WTC11 (cell line): ENCODE measurements around the gene DHRS1. TPM values are rescaled to one million over a fixed set of nuclear protein-coding genes. Genes with fewer than 3 reads are reported as not detected.

Experiments
- ATAC-seq: fragments of 200-7000 bp; cut with Tn5 transposase; 2 replicates; pipeline ENCODE4 v1.10.0; 2021; ENCODE audit warnings: mild to moderate bottlenecking, moderate library complexity
- CTCF ChIA-PET: fragments of 300-600 bp; sonication (Branson Sonifier 250); formaldehyde crosslinking; loops from one replicate; lab custom pipeline; 2021; ENCODE audit warnings: antibody characterized with exemption; lab: Charles Lee
- POLR2A ChIA-PET: fragments of 350-600 bp; sonication (Branson Sonifier 250); formaldehyde crosslinking; loops from one replicate; lab custom pipeline; 2021; ENCODE audit warnings: antibody characterized with exemption; lab: Charles Lee
- DNase-seq: peaks from one replicate; pipeline ENCODE4 v3.0.0; 2021; ENCODE audit warnings: low spot score
- H3K27ac Mint-ChIP-seq: 2 replicates; pipeline ENCODE4 v1.8.0; 2021; ENCODE audit warnings: mixed read lengths
- H3K27me3 Mint-ChIP-seq: 2 replicates; pipeline ENCODE4 v1.8.0; 2021; ENCODE audit warnings: low read depth, mild to moderate bottlenecking, moderate library complexity, mixed read lengths
- H3K36me3 Mint-ChIP-seq: 2 replicates; pipeline ENCODE4 v1.8.0; 2021; ENCODE audit warnings: mixed read lengths
- H3K4me1 Mint-ChIP-seq: 2 replicates; pipeline ENCODE4 v1.8.0; 2022; ENCODE audit warnings: mixed read lengths
- H3K4me3 Mint-ChIP-seq: 2 replicates; pipeline ENCODE4 v1.8.0; 2021; ENCODE audit warnings: mild to moderate bottlenecking, moderate library complexity, mixed read lengths
- H3K9me3 Mint-ChIP-seq: 2 replicates; pipeline ENCODE4 v1.8.0; 2021; ENCODE audit warnings: mixed read lengths
- CBFB ChIP-seq: sonication (generic); formaldehyde crosslinking; IDR thresholded peaks from 2 replicates; pipeline ENCODE4 v1.8.1; 2022; ENCODE audit warnings: mild to moderate bottlenecking, low read depth, missing genetic modification reagents
- FOXP1 ChIP-seq: sonication (generic); formaldehyde crosslinking; IDR thresholded peaks from 2 replicates; pipeline ENCODE4 v1.8.0; 2022; ENCODE audit warnings: missing genetic modification reagents, mild to moderate bottlenecking, moderate library complexity, borderline replicate concordance
- JAZF1 ChIP-seq: fragments of 250-450 bp; sonication (Bioruptor Pico); IDR thresholded peaks from 2 replicates; pipeline ENCODE4 v1.9.0; 2021; ENCODE audit warnings: moderate library complexity, mild to moderate bottlenecking, inconsistent platforms
- NFYB ChIP-seq: sonication (generic); formaldehyde crosslinking; conservative IDR thresholded peaks from 2 replicates; pipeline ENCODE4 v1.8.0; 2022; ENCODE audit warnings: low read depth, missing genetic modification reagents
- NR1H2 ChIP-seq: sonication (generic); formaldehyde crosslinking; IDR thresholded peaks from 2 replicates; pipeline ENCODE4 v1.9.0; 2021; ENCODE audit warnings: mild to moderate bottlenecking, moderate library complexity, missing genetic modification reagents
- NR3C1 ChIP-seq: sonication (generic); formaldehyde crosslinking; conservative IDR thresholded peaks from 2 replicates; pipeline ENCODE4 v1.8.1; 2023; ENCODE audit warnings: low read depth, mild to moderate bottlenecking, missing genetic modification reagents
- PRRX2 ChIP-seq: fragments of 250-450 bp; sonication (Bioruptor Pico); IDR thresholded peaks from 2 replicates; pipeline ENCODE4 v1.8.0; 2021; ENCODE audit warnings: mild to moderate bottlenecking
- ZNF138 ChIP-seq: sonication (generic); formaldehyde crosslinking; conservative IDR thresholded peaks from 2 replicates; pipeline ENCODE4 v1.8.1; 2022; ENCODE audit warnings: mild to moderate bottlenecking, moderate library complexity, missing genetic modification reagents
- ZNF317 ChIP-seq: sonication (generic); formaldehyde crosslinking; IDR thresholded peaks from 2 replicates; pipeline ENCODE4 v1.8.1; 2023; ENCODE audit warnings: low read depth, mild to moderate bottlenecking, moderate library complexity, missing genetic modification reagents, borderline replicate concordance
- ZNF671 ChIP-seq: fragments of 250-450 bp; sonication (Bioruptor Pico); IDR thresholded peaks from 2 replicates; pipeline ENCODE4 v1.8.0; 2021; ENCODE audit warnings: mild to moderate bottlenecking
- total RNA-seq: library from RNA; stranded (reverse); gene quantifications from 3 replicates; pipeline ENCODE4 v1.2.3, GENCODE V29; 2021
- TF ChIP-seq, protein P1 (sequence below): sonication (generic); formaldehyde crosslinking; IDR thresholded peaks from 2 replicates; pipeline ENCODE4 v1.8.1; 2022; ENCODE audit warnings: mild to moderate bottlenecking, missing genetic modification reagents, moderate library complexity, borderline replicate concordance
- TF ChIP-seq, protein P2 (sequence below): fragments of 250-450 bp; sonication (Bioruptor Pico); IDR thresholded peaks from 2 replicates; pipeline ENCODE4 v1.9.0; 2021; ENCODE audit warnings: moderate library complexity, mild to moderate bottlenecking, inconsistent platforms, borderline replicate concordance
- TF ChIP-seq, protein P3 (sequence below): sonication (generic); formaldehyde crosslinking; IDR thresholded peaks from 2 replicates; pipeline ENCODE4 v1.8.0; 2022; ENCODE audit warnings: mild to moderate bottlenecking, missing genetic modification reagents
- TF ChIP-seq, protein P4 (sequence below): sonication (generic); formaldehyde crosslinking; IDR thresholded peaks from 2 replicates; pipeline ENCODE4 v1.8.1; 2023; ENCODE audit warnings: mild to moderate bottlenecking, missing genetic modification reagents
- TF ChIP-seq, protein P5 (sequence below): sonication (generic); formaldehyde crosslinking; IDR thresholded peaks from 2 replicates; pipeline ENCODE4 v1.8.1; 2023; ENCODE audit warnings: mild to moderate bottlenecking, missing genetic modification reagents, moderate library complexity
- TF ChIP-seq, protein P6 (sequence below): sonication (generic); formaldehyde crosslinking; conservative IDR thresholded peaks from 2 replicates; pipeline ENCODE4 v1.8.1; 2023; ENCODE audit warnings: mild to moderate bottlenecking, low read depth, missing genetic modification reagents, moderate library complexity
- TF ChIP-seq, protein P7 (sequence below): fragments of 250-450 bp; sonication (Bioruptor Pico); IDR thresholded peaks from 2 replicates; pipeline ENCODE4 v1.9.0; 2021; ENCODE audit warnings: mild to moderate bottlenecking, borderline replicate concordance
- TF ChIP-seq, protein P8 (sequence below): sonication (generic); formaldehyde crosslinking; IDR thresholded peaks from 2 replicates; pipeline ENCODE4 v1.8.1; 2023; ENCODE audit warnings: mild to moderate bottlenecking, moderate library complexity, missing genetic modification reagents

The DHRS1 gene
- total RNA-seq, 1 experiment from 2014 or later, result 13.9 TPM

DNA sequence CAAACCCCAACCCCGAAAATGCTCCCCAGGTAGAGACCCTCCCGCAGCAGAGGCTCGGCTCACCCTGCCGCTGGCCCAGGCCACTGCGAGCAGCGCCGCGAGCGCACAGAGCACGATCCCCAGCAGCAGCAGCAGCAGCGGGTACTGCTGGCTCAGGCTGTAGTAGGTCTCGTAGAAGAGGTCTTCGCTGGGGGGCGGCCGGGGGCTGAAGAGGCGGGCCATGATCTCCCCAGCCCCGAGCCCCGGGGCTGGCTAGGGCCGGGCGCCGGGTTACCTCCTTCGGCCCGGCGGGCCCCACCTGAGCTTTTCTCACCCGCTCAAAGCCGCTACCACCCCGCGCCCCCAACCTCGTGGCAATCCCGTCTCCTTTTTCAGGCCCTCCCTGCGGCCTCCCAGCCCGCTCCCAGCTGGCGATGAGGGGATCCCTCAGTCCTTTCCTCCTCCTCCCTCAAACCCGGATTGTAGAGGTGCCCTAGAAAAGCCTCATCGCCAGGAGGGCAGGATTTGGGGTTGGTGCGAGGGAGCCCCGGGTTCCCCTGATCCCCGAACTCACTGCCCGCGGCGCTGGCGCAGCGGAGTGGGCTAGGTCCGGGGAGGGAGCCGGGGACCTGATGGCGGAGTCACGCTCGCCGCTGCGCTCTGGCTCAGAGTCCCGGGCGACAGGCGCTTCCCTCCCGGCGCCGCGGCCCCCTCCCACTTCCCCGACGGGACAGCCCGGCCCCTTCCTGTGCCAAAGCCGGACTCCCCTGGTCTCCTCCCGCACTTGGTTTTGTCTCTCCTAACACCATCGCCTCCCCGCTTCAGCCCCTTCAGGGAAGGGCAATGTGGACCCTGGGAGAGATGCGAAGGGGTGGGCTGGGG is 35.1 kb upstream of the DHRS1 start, which contains the start of gene ADCY4 (continued):
- TF ChIP-seq, protein P1, sequence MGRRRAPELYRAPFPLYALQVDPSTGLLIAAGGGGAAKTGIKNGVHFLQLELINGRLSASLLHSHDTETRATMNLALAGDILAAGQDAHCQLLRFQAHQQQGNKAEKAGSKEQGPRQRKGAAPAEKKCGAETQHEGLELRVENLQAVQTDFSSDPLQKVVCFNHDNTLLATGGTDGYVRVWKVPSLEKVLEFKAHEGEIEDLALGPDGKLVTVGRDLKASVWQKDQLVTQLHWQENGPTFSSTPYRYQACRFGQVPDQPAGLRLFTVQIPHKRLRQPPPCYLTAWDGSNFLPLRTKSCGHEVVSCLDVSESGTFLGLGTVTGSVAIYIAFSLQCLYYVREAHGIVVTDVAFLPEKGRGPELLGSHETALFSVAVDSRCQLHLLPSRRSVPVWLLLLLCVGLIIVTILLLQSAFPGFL (CRISPR knock-in tag), result no peak
- TF ChIP-seq JAZF1 (CRISPR knock-in tag) (no peak), FOXP1 (CRISPR knock-in tag) (0 out of 2 replicates have a peak, but pooled peaks have one; percentile 26)

DNA sequence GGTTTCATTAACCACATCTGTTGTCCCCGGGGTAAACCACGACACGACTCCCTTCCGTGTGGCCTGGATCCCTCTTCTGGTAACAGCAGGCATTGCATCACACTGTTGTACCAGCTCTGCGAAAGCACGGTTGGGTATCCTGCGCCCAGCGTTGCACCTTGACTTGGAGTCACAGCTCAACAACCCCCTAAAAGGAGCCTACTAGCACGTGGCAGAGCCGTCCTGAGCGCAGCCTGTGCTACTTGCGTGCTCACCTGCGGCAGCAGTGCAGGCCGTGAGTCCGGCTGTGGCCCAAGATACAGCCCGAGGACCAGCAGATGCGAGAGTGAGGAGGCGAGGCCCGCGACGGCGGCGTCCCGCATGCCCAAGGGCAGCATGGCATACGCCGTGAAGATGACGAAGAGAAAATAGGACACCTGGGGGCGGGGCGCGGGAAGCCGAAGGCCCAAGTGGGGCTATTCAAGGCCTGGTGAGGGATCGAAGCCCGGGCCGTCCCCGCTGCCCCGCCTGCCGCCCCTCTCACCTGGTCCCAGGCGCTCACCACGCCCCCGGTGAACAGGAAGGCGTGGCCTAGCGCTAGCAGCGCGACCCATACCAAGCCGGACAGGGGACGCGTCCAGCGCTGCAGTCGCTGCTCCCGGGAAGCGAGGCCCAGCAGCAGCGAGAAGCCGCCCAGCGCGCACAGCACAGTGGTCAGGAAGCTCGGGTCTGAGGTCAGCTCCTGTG is 32.9 kb upstream of the DHRS1 start:
- Mint-ChIP-seq H3K27me3 (peaks cover 92% of the 10 kb centered on the region), H3K27ac (no peak overlapping the region), H3K4me1 (peaks cover 24% of the 10 kb centered on the region), H3K9me3 (no peaks in the 10 kb centered on the region), H3K4me3 (peak overlapping the region; percentile 78), H3K36me3 (no peaks in the 10 kb centered on the region)
- ChIA-PET CTCF (interaction anchor here (0.7 to 17.1 kb wide), 31 partner anchors 10 to 274 kb away, joined by 3 to 518 read pairs (median 7); partner anchors contain the start of genes CBLN3, CHMP4A, CIDEB and DHRS1), POLR2A (interaction anchor here (0.5 to 2.5 kb wide), 5 partner anchors 90 to 109 kb away, joined by 3 to 9 read pairs (median 4); partner anchors contain the start of genes CBLN3, KHNYN and TINF2)
- DNase-seq, result peak; percentile 82
- peak; percentile 72 for ATAC-seq
- TF ChIP-seq NR1H2 (CRISPR knock-in tag), result peak; percentile 94
- no peak for TF ChIP-seq PRRX2 (CRISPR knock-in tag)
- peak; percentile 47; the same call in 1 of the 2 replicates for TF ChIP-seq ZNF317 (CRISPR knock-in tag)
- peak; percentile 66 for TF ChIP-seq NFYB (CRISPR knock-in tag)
- TF ChIP-seq NR3C1, result no peak
- peak; percentile 89; the same call in 1 of the 2 replicates for TF ChIP-seq ZNF138 (CRISPR knock-in tag)
- TF ChIP-seq, protein P2, sequence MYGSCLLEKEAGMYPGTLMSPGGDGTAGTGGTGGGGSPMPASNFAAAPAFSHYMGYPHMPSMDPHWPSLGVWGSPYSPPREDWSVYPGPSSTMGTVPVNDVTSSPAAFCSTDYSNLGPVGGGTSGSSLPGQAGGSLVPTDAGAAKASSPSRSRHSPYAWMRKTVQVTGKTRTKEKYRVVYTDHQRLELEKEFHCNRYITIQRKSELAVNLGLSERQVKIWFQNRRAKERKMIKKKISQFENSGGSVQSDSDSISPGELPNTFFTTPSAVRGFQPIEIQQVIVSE (CRISPR knock-in tag), result no peak
- TF ChIP-seq, protein P3, sequence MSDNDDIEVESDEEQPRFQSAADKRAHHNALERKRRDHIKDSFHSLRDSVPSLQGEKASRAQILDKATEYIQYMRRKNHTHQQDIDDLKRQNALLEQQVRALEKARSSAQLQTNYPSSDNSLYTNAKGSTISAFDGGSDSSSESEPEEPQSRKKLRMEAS (CRISPR knock-in tag), result peak; percentile 99
- TF ChIP-seq FOXP1 (CRISPR knock-in tag), result peak; percentile 99
- TF ChIP-seq, protein P4, sequence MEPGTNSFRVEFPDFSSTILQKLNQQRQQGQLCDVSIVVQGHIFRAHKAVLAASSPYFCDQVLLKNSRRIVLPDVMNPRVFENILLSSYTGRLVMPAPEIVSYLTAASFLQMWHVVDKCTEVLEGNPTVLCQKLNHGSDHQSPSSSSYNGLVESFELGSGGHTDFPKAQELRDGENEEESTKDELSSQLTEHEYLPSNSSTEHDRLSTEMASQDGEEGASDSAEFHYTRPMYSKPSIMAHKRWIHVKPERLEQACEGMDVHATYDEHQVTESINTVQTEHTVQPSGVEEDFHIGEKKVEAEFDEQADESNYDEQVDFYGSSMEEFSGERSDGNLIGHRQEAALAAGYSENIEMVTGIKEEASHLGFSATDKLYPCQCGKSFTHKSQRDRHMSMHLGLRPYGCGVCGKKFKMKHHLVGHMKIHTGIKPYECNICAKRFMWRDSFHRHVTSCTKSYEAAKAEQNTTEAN (CRISPR knock-in tag), result peak; percentile 98
- TF ChIP-seq, protein P5, sequence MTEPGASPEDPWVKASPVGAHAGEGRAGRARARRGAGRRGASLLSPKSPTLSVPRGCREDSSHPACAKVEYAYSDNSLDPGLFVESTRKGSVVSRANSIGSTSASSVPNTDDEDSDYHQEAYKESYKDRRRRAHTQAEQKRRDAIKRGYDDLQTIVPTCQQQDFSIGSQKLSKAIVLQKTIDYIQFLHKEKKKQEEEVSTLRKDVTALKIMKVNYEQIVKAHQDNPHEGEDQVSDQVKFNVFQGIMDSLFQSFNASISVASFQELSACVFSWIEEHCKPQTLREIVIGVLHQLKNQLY (CRISPR knock-in tag), result 0 out of 2 replicates have a peak, but pooled peaks have one; percentile 36
- TF ChIP-seq ZNF671, result no peak
- TF ChIP-seq, protein P6, sequence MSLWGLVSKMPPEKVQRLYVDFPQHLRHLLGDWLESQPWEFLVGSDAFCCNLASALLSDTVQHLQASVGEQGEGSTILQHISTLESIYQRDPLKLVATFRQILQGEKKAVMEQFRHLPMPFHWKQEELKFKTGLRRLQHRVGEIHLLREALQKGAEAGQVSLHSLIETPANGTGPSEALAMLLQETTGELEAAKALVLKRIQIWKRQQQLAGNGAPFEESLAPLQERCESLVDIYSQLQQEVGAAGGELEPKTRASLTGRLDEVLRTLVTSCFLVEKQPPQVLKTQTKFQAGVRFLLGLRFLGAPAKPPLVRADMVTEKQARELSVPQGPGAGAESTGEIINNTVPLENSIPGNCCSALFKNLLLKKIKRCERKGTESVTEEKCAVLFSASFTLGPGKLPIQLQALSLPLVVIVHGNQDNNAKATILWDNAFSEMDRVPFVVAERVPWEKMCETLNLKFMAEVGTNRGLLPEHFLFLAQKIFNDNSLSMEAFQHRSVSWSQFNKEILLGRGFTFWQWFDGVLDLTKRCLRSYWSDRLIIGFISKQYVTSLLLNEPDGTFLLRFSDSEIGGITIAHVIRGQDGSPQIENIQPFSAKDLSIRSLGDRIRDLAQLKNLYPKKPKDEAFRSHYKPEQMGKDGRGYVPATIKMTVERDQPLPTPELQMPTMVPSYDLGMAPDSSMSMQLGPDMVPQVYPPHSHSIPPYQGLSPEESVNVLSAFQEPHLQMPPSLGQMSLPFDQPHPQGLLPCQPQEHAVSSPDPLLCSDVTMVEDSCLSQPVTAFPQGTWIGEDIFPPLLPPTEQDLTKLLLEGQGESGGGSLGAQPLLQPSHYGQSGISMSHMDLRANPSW (CRISPR knock-in tag), result no peak
- no peak for TF ChIP-seq JAZF1 (CRISPR knock-in tag)
- TF ChIP-seq, protein P7, sequence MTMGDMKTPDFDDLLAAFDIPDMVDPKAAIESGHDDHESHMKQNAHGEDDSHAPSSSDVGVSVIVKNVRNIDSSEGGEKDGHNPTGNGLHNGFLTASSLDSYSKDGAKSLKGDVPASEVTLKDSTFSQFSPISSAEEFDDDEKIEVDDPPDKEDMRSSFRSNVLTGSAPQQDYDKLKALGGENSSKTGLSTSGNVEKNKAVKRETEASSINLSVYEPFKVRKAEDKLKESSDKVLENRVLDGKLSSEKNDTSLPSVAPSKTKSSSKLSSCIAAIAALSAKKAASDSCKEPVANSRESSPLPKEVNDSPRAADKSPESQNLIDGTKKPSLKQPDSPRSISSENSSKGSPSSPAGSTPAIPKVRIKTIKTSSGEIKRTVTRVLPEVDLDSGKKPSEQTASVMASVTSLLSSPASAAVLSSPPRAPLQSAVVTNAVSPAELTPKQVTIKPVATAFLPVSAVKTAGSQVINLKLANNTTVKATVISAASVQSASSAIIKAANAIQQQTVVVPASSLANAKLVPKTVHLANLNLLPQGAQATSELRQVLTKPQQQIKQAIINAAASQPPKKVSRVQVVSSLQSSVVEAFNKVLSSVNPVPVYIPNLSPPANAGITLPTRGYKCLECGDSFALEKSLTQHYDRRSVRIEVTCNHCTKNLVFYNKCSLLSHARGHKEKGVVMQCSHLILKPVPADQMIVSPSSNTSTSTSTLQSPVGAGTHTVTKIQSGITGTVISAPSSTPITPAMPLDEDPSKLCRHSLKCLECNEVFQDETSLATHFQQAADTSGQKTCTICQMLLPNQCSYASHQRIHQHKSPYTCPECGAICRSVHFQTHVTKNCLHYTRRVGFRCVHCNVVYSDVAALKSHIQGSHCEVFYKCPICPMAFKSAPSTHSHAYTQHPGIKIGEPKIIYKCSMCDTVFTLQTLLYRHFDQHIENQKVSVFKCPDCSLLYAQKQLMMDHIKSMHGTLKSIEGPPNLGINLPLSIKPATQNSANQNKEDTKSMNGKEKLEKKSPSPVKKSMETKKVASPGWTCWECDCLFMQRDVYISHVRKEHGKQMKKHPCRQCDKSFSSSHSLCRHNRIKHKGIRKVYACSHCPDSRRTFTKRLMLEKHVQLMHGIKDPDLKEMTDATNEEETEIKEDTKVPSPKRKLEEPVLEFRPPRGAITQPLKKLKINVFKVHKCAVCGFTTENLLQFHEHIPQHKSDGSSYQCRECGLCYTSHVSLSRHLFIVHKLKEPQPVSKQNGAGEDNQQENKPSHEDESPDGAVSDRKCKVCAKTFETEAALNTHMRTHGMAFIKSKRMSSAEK (CRISPR knock-in tag), result 0 out of 2 replicates have a peak, but pooled peaks have one; percentile 46
- TF ChIP-seq, protein P8, sequence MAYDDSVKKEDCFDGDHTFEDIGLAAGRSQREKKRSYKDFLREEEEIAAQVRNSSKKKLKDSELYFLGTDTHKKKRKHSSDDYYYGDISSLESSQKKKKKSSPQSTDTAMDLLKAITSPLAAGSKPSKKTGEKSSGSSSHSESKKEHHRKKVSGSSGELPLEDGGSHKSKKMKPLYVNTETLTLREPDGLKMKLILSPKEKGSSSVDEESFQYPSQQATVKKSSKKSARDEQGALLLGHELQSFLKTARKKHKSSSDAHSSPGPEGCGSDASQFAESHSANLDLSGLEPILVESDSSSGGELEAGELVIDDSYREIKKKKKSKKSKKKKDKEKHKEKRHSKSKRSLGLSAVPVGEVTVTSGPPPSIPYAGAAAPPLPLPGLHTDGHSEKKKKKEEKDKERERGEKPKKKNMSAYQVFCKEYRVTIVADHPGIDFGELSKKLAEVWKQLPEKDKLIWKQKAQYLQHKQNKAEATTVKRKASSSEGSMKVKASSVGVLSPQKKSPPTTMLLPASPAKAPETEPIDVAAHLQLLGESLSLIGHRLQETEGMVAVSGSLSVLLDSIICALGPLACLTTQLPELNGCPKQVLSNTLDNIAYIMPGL, result peak; percentile 82; the same call in 1 of the 2 replicates
- peak; percentile 86; the same call in 1 of the 2 replicates for TF ChIP-seq CBFB (CRISPR knock-in tag)
